ENCODE results near the gene ATG9A.

DNA sequence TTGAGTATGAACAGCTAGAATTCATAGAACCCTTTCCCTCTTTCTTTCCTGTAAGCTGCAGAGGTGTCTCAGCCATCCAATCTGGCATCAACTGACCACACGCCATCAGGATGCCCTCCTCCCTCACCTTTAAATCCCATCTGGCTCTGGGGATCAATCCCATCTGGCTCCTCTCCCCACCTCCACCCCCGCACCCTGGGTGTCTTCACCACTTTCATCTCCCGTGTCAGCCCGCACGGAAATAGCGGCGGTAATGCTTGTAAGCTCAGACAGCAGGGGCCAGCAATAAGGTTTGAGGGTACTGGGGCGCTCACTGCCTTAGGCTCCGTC lies 23.1 kb upstream of the ATG9A start:
- TF ChIP-seq, protein P1, sequence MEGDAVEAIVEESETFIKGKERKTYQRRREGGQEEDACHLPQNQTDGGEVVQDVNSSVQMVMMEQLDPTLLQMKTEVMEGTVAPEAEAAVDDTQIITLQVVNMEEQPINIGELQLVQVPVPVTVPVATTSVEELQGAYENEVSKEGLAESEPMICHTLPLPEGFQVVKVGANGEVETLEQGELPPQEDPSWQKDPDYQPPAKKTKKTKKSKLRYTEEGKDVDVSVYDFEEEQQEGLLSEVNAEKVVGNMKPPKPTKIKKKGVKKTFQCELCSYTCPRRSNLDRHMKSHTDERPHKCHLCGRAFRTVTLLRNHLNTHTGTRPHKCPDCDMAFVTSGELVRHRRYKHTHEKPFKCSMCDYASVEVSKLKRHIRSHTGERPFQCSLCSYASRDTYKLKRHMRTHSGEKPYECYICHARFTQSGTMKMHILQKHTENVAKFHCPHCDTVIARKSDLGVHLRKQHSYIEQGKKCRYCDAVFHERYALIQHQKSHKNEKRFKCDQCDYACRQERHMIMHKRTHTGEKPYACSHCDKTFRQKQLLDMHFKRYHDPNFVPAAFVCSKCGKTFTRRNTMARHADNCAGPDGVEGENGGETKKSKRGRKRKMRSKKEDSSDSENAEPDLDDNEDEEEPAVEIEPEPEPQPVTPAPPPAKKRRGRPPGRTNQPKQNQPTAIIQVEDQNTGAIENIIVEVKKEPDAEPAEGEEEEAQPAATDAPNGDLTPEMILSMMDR (IDR thresholded peaks at IDR 0.05; ENCODE audit: low read depth, low read length) = no peak
- no peak for TF ChIP-seq EZH2phosphoT487 (IDR thresholded peaks at IDR 0.05; ENCODE audit: low read depth)
